HepG2 (cell line): ENCODE results near the gene RAB3D. TPM values are rescaled to one million over a fixed set of nuclear protein-coding genes. Genes with fewer than 3 reads are reported as not detected.

ENCODE experiments used
- ETV5 ChIP-seq: IDR thresholded peaks from 2 replicates; pipeline ENCODE4 v1.6.1; 2018; ENCODE audit warnings: missing biosample characterization, missing genetic modification reagents, inconsistent platforms, borderline replicate concordance
- FLYWCH1 ChIP-seq: sonication (generic); formaldehyde crosslinking; IDR thresholded peaks from 2 replicates; pipeline ENCODE4 v1.8.1; 2023; ENCODE audit warnings: mild to moderate bottlenecking, missing genetic modification reagents
- FOXM1 ChIP-seq: sonication (generic); formaldehyde crosslinking; IDR thresholded peaks from 2 replicates; pipeline ENCODE4 v1.5.0; 2020; ENCODE audit warnings: missing genetic modification reagents
- MAZ ChIP-seq, 2 experiments: sonication (generic) in 1 of 2; formaldehyde crosslinking in 1 of 2; IDR thresholded peaks; 2 replicates each; pipeline versions ENCODE4 v1.5.0 to v1.6.1; 2012 to 2020; ENCODE audit warnings: low read depth in 2 of 2, mild to moderate bottlenecking in 2 of 2, borderline replicate concordance in 1 of 2, improper control_type of control experiment in 1 of 2, low read length in 1 of 2, missing genetic modification reagents in 1 of 2, moderate library complexity in 1 of 2
- RBFOX2 ChIP-seq: fragments of 200-400 bp; formaldehyde crosslinking; IDR thresholded peaks from 2 replicates; pipeline ENCODE4 v1.6.1; 2017; ENCODE audit warnings: low read depth, mild to moderate bottlenecking, low read length
- RNF219 ChIP-seq: sonication (generic); formaldehyde crosslinking; IDR thresholded peaks from 2 replicates; pipeline ENCODE4 v1.5.0; 2020; ENCODE audit warnings: mild to moderate bottlenecking, missing genetic modification reagents
- TRIM22 ChIP-seq: fragments of 450-650 bp; IDR thresholded peaks from 2 replicates; pipeline ENCODE4 v1.6.1; 2017
- ZBTB1 ChIP-seq: sonication (generic); formaldehyde crosslinking; IDR thresholded peaks from 2 replicates; pipeline ENCODE4 v1.4.0; 2020; ENCODE audit warnings: missing genetic modification reagents, borderline replicate concordance
- ZBTB8A ChIP-seq: sonication (generic); formaldehyde crosslinking; IDR thresholded peaks from 2 replicates; pipeline ENCODE4 v1.4.0; 2020; ENCODE audit warnings: mild to moderate bottlenecking, low read depth, missing genetic modification reagents, borderline replicate concordance
- ZGPAT ChIP-seq: IDR thresholded peaks from 2 replicates; pipeline ENCODE4 v1.6.1; 2016; ENCODE audit warnings: mild to moderate bottlenecking
- ZKSCAN1 ChIP-seq: fragments of 150-350 bp; IDR thresholded peaks from 2 replicates; pipeline ENCODE4 v1.6.1; 2014; ENCODE audit warnings: low read length
- ZNF318 ChIP-seq: sonication (generic); formaldehyde crosslinking; IDR thresholded peaks from 2 replicates; pipeline ENCODE4 v1.4.0; 2020; ENCODE audit warnings: mild to moderate bottlenecking, missing genetic modification reagents
- ZNF501 ChIP-seq: sonication (generic); formaldehyde crosslinking; IDR thresholded peaks from 2 replicates; pipeline ENCODE4 v1.5.1; 2020; ENCODE audit warnings: mild to moderate bottlenecking, moderate library complexity, missing genetic modification reagents
- ZNF615 ChIP-seq: sonication (generic); formaldehyde crosslinking; IDR thresholded peaks from 2 replicates; pipeline ENCODE4 v1.5.0; 2020; ENCODE audit warnings: mild to moderate bottlenecking, missing genetic modification reagents, borderline replicate concordance
- ZNF644 ChIP-seq: IDR thresholded peaks from 2 replicates; pipeline ENCODE4 v1.6.1; 2016; ENCODE audit warnings: low read depth
- polyA plus RNA-seq, 8 experiments: library from polyadenylated mRNA; depleted of rRNA in 3 of 8; stranded (reverse) in 7 of 8; unstranded in 1 of 8; fragments of >200 nt; fragmentation: Illumina TruSeq in 4 of 8; extraction: Trizol in 4 of 8; gene quantifications; 2 replicates each; pipeline versions ENCODE4 v1.2.1 to v1.2.3, GENCODE V29; 2011 to 2016; ENCODE audit warnings: low read depth in 4 of 8, missing spikeins in 1 of 8, mixed read lengths in 1 of 8; ENCODE audit not compliant: insufficient read depth in 1 of 8
- total RNA-seq, 5 experiments: library from RNA; depleted of rRNA; stranded (reverse); fragments of >200 nt; fragmentation: Illumina TruSeq; extraction: Trizol; gene quantifications; 2 replicates each; pipeline ENCODE4 v1.2.3, GENCODE V29; 2016; ENCODE audit warnings: low read depth in 1 of 5

Gene RAB3D
- total and polyA plus RNA-seq, 2 of the 13 experiments (the other 11 are each of a cell fraction or from before 2014, with no cell fraction given): 2.0 to 16.1 TPM

- TF ChIP-seq ETV5 (CRISPR knock-in tag) (peak; percentile 49; the same call in 1 of the 2 replicates), ZNF501 (CRISPR knock-in tag) (peak; percentile 93), FOXM1 (CRISPR knock-in tag) (no peak), TRIM22 (no peak), RBFOX2 (peak; percentile 70), ZGPAT (CRISPR knock-in tag) (peak; percentile 79), ZNF615 (no peak), ZBTB1 (CRISPR knock-in tag) (no peak), MAZ (IDR thresholded peaks at IDR 0.05; ENCODE audit: borderline replicate concordance, low read depth, low read length) (no peak; the same call in 1 of the 2 replicates), MAZ (CRISPR knock-in tag; IDR thresholded peaks at IDR 0.05; ENCODE audit: low read depth) (peak; percentile 90), ZNF318 (no peak), ZBTB8A (CRISPR knock-in tag) (no peak), ZKSCAN1 (no peak), RNF219 (CRISPR knock-in tag) (no peak), ZNF644 (CRISPR knock-in tag) (no peak), FLYWCH1 (CRISPR knock-in tag) (0 out of 2 replicates have a peak, but pooled peaks have one; percentile 82)
Measured at GRCh38 chr19:11380653-11381537, 41.4 kb upstream of the RAB3D start (continued).
